Measurements from ENCODE around the gene PLA2R1.

DNA sequence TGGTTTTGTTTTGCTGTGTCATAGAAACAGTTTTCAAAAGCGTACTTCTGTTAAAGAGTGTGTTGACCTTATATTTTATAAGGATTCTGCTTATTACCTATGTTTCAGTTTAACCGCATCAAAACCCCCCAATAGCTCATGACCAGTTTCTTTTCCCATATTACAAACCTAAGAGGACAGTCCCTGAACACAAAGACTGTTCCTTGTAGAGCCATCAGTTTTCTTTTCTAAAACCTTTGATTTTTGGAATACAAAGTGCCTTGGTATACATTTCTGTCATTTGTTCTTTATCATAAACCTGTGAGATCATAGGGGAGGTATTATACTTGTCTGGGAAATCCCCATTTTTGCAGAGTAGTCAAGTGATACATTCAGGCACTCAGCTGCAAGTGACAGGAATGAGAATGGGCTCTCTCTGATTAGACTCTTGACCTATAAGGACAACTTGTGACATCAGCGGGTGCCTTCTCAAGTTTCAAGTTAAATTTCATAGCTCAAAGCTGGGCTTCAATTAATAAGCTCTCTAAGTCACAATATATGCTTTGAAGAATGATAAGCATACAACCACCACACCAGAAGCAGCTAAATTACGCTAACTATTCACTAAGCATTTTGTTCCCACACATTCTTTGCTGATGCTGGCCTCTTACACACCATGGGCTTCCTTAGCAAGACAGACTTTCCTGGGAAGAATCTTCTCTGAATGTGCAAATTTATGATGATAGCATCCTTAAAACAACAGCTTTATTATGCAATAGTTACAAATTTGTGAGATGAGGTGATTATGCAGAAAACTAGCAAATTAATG lies 167.0 kb downstream of the PLA2R1 start:
- TF ChIP-seq, protein P1, sequence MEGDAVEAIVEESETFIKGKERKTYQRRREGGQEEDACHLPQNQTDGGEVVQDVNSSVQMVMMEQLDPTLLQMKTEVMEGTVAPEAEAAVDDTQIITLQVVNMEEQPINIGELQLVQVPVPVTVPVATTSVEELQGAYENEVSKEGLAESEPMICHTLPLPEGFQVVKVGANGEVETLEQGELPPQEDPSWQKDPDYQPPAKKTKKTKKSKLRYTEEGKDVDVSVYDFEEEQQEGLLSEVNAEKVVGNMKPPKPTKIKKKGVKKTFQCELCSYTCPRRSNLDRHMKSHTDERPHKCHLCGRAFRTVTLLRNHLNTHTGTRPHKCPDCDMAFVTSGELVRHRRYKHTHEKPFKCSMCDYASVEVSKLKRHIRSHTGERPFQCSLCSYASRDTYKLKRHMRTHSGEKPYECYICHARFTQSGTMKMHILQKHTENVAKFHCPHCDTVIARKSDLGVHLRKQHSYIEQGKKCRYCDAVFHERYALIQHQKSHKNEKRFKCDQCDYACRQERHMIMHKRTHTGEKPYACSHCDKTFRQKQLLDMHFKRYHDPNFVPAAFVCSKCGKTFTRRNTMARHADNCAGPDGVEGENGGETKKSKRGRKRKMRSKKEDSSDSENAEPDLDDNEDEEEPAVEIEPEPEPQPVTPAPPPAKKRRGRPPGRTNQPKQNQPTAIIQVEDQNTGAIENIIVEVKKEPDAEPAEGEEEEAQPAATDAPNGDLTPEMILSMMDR (IDR thresholded peaks at IDR 0.05) = no peak
- TF ChIP-seq POLR2A (IDR thresholded peaks at IDR 0.05) = no peak
